ENCODE measurements around the gene SLIT1.

SLIT1 gene

GRCh38 chr10:96973809-96974747, 211.7 kb downstream of the SLIT1 start:
- no peak for DNase-seq (ENCODE audit: low read depth in 2 of 2)

- no peak for DNase-seq (ENCODE audit: low read depth in 2 of 2)
Measured at GRCh38 chr10:96972264-96972663, 213.5 kb downstream of the SLIT1 start.

- no peak for DNase-seq (ENCODE audit: low read depth in 2 of 2)
Measured at GRCh38 chr10:96971324-96971723, 214.4 kb downstream of the SLIT1 start.

- DNase-seq (ENCODE audit: low read depth in 2 of 2): no peak
Measured at GRCh38 chr10:96968682-96969423, 216.9 kb downstream of the SLIT1 start.

- DNase-seq (ENCODE audit: low read depth in 2 of 2): no peak
Measured at GRCh38 chr10:96967847-96968246, 217.9 kb downstream of the SLIT1 start.

- no peak for DNase-seq (ENCODE audit: low read depth in 2 of 2)
Measured at GRCh38 chr10:96964131-96964530, 221.6 kb downstream of the SLIT1 start.

GRCh38 chr10:96960872-96961271, 224.9 kb downstream of the SLIT1 start:
- DNase-seq (ENCODE audit: low read depth in 2 of 2): no peak

- no peak for DNase-seq (ENCODE audit: low read depth in 2 of 2)
Measured at GRCh38 chr10:96959733-96960132, 226.0 kb downstream of the SLIT1 start.

GRCh38 chr10:96958071-96958470, 227.7 kb downstream of the SLIT1 start:
- no peak for DNase-seq (ENCODE audit: low read depth in 2 of 2)

- DNase-seq (ENCODE audit: low read depth in 2 of 2): no peak
Measured at GRCh38 chr10:96955794-96956193, 230.0 kb downstream of the SLIT1 start.

- DNase-seq (ENCODE audit: low read depth in 2 of 2): no peak
Measured at GRCh38 chr10:96951954-96952353, 233.8 kb downstream of the SLIT1 start.

GRCh38 chr10:96949039-96949683, 236.6 kb downstream of the SLIT1 start:
- DNase-seq (ENCODE audit: low read depth in 2 of 2): no peak
